ENCODE data around the gene SEMA5A. TPM values are rescaled to one million over a fixed set of nuclear protein-coding genes. Genes with fewer than 3 reads are reported as not detected.

SEMA5A gene
- total RNA-seq, 1 donor from 2014 or later: 31.1 TPM

GRCh38 chr5:9331372-9331771 is 214.5 kb downstream of the SEMA5A start:
- H3K4me1 Mint-ChIP-seq (ENCODE audit: unreplicated experiment): no peaks in the 10 kb centered on the region
- H3K9me3 Mint-ChIP-seq (ENCODE audit: unreplicated experiment): no peaks in the 10 kb centered on the region
- H3K36me3 Mint-ChIP-seq (ENCODE audit: low read depth, unreplicated experiment): no peaks in the 10 kb centered on the region
- H3K27me3 Mint-ChIP-seq (ENCODE audit: unreplicated experiment): no peaks in the 10 kb centered on the region
- H3K4me3 Mint-ChIP-seq (ENCODE audit: unreplicated experiment): no peak overlapping the region
- H3K27ac Mint-ChIP-seq (ENCODE audit: unreplicated experiment): no peak overlapping the region
- DNase-seq (ENCODE audit: low spot score): no peak
- TF ChIP-seq CTCF (IDR thresholded peaks at IDR 0.05; ENCODE audit: unreplicated experiment): no peak

- no peak for TF ChIP-seq CTCF (IDR thresholded peaks at IDR 0.05; ENCODE audit: unreplicated experiment)
- H3K36me3 Mint-ChIP-seq (ENCODE audit: low read depth, unreplicated experiment): no peaks in the 10 kb centered on the region
- H3K27ac Mint-ChIP-seq (ENCODE audit: unreplicated experiment): no peak overlapping the region
- H3K9me3 Mint-ChIP-seq (ENCODE audit: unreplicated experiment): no peaks in the 10 kb centered on the region
- DNase-seq (ENCODE audit: low spot score): no peak
- no peaks in the 10 kb centered on the region for H3K27me3 Mint-ChIP-seq (ENCODE audit: unreplicated experiment)
- H3K4me3 Mint-ChIP-seq (ENCODE audit: unreplicated experiment): no peak overlapping the region
- H3K4me1 Mint-ChIP-seq (ENCODE audit: unreplicated experiment): no peaks in the 10 kb centered on the region
Measured at GRCh38 chr5:9329125-9329524, 216.8 kb downstream of the SEMA5A start.

- Mint-ChIP-seq H3K27ac (ENCODE audit: unreplicated experiment) (no peak overlapping the region), H3K36me3 (ENCODE audit: low read depth, unreplicated experiment) (no peaks in the 10 kb centered on the region), H3K9me3 (ENCODE audit: unreplicated experiment) (no peaks in the 10 kb centered on the region), H3K4me1 (ENCODE audit: unreplicated experiment) (no peaks in the 10 kb centered on the region), H3K4me3 (ENCODE audit: unreplicated experiment) (no peak overlapping the region), H3K27me3 (ENCODE audit: unreplicated experiment) (no peaks in the 10 kb centered on the region)
- no peak for DNase-seq (ENCODE audit: low spot score)
- TF ChIP-seq CTCF (IDR thresholded peaks at IDR 0.05; ENCODE audit: unreplicated experiment): no peak
Measured at GRCh38 chr5:9325549-9325948, 220.3 kb downstream of the SEMA5A start.

- H3K36me3 Mint-ChIP-seq (ENCODE audit: low read depth, unreplicated experiment): no peaks in the 10 kb centered on the region
- H3K4me1 Mint-ChIP-seq (ENCODE audit: unreplicated experiment): no peaks in the 10 kb centered on the region
- H3K9me3 Mint-ChIP-seq (ENCODE audit: unreplicated experiment): no peaks in the 10 kb centered on the region
- DNase-seq (ENCODE audit: low spot score): no peak
- H3K27ac Mint-ChIP-seq (ENCODE audit: unreplicated experiment): no peak overlapping the region
- H3K27me3 Mint-ChIP-seq (ENCODE audit: unreplicated experiment): no peaks in the 10 kb centered on the region
- H3K4me3 Mint-ChIP-seq (ENCODE audit: unreplicated experiment): no peak overlapping the region
- no peak for TF ChIP-seq CTCF (IDR thresholded peaks at IDR 0.05; ENCODE audit: unreplicated experiment)
Measured at GRCh38 chr5:9324348-9325077, 221.4 kb downstream of the SEMA5A start.

- Mint-ChIP-seq H3K4me3 (ENCODE audit: unreplicated experiment) (no peak overlapping the region), H3K4me1 (ENCODE audit: unreplicated experiment) (no peaks in the 10 kb centered on the region), H3K36me3 (ENCODE audit: low read depth, unreplicated experiment) (no peaks in the 10 kb centered on the region), H3K27me3 (ENCODE audit: unreplicated experiment) (no peaks in the 10 kb centered on the region), H3K9me3 (ENCODE audit: unreplicated experiment) (no peaks in the 10 kb centered on the region), H3K27ac (ENCODE audit: unreplicated experiment) (no peak overlapping the region)
- DNase-seq (ENCODE audit: low spot score): no peak
- no peak for TF ChIP-seq CTCF (IDR thresholded peaks at IDR 0.05; ENCODE audit: unreplicated experiment)
Measured at GRCh38 chr5:9320652-9321051, 225.2 kb downstream of the SEMA5A start.
